CD8-positive, alpha-beta memory T cell (primary cell): ENCODE measurements around the gene FANCD2OS. TPM values are rescaled to one million over a fixed set of nuclear protein-coding genes. Genes with fewer than 3 reads are reported as not detected.

Source experiments
- CTCF ChIA-PET: fragments of 350-600 bp; sonication (Branson Sonifier 250); formaldehyde crosslinking; loops from one replicate; lab custom pipeline; 2021; ENCODE audit warnings: antibody characterized with exemption; lab: Charles Lee
- POLR2A ChIA-PET: fragments of 350-600 bp; sonication (Branson Sonifier 250); formaldehyde crosslinking; loops from one replicate; lab custom pipeline; 2021; ENCODE audit warnings: antibody characterized with exemption; lab: Charles Lee
- DNase-seq, 5 donors: peaks; one replicate each; pipeline versions ENCODE4 v3.0.0 to v3.0.0-alpha.2; 2020 to 2022; ENCODE audit warnings: mixed read lengths in 1 of 5
- H3K27ac ChIP-seq: one replicate; pipeline ENCODE4 v1.7.0; 2013; ENCODE audit warnings: low read depth, mild to moderate bottlenecking, low read length, moderate library complexity
- H3K27me3 ChIP-seq: 2 replicates; pipeline ENCODE4 v1.7.0; 2013; ENCODE audit warnings: low read length, mild to moderate bottlenecking; ENCODE audit not compliant: insufficient read depth, poor library complexity, severe bottlenecking
- H3K36me3 ChIP-seq: 2 replicates; pipeline ENCODE4 v1.7.0; 2013; ENCODE audit warnings: mild to moderate bottlenecking, low read length, moderate library complexity; ENCODE audit not compliant: insufficient read depth
- H3K4me1 ChIP-seq: 2 replicates; pipeline ENCODE4 v1.7.0; 2013; ENCODE audit warnings: mild to moderate bottlenecking, low read length, moderate library complexity; ENCODE audit not compliant: insufficient read depth
- H3K4me3 ChIP-seq: 2 replicates; pipeline ENCODE4 v1.7.0; 2013; ENCODE audit warnings: mild to moderate bottlenecking, low read length
- H3K9me3 ChIP-seq: 2 replicates; pipeline ENCODE4 v1.7.0; 2013; ENCODE audit warnings: mild to moderate bottlenecking, low read length
- H3K27ac Mint-ChIP-seq, 8 donors: one replicate each; pipeline ENCODE4 v1.8.0; 2020 to 2021; ENCODE audit warnings: mixed read lengths in 8 of 8, mild to moderate bottlenecking in 6 of 8, inconsistent platforms in 3 of 8, moderate library complexity in 3 of 8
- H3K27me3 Mint-ChIP-seq, 2 donors: one replicate each; pipeline ENCODE4 v1.8.0; 2020 to 2021; ENCODE audit warnings: mixed read lengths in 2 of 2, mild to moderate bottlenecking in 1 of 2, moderate library complexity in 1 of 2
- H3K36me3 Mint-ChIP-seq, 3 donors: one replicate each; pipeline ENCODE4 v1.8.0; 2020 to 2021; ENCODE audit warnings: mixed read lengths in 3 of 3, inconsistent platforms in 1 of 3, mild to moderate bottlenecking in 1 of 3
- H3K4me1 Mint-ChIP-seq, 3 donors: one replicate each; pipeline ENCODE4 v1.8.0; 2020 to 2021; ENCODE audit warnings: mixed read lengths in 3 of 3, inconsistent platforms in 1 of 3, mild to moderate bottlenecking in 1 of 3
- H3K4me3 Mint-ChIP-seq, 7 donors: one replicate each; pipeline ENCODE4 v1.8.0; 2020 to 2021; ENCODE audit warnings: mixed read lengths in 7 of 7, mild to moderate bottlenecking in 6 of 7, moderate library complexity in 4 of 7, inconsistent platforms in 2 of 7
- H3K9me3 Mint-ChIP-seq, 5 donors: one replicate each; pipeline ENCODE4 v1.8.0; 2020 to 2022; ENCODE audit warnings: mixed read lengths in 5 of 5, mild to moderate bottlenecking in 3 of 5, moderate library complexity in 2 of 5, inconsistent platforms in 1 of 5
- polyA plus RNA-seq: library from polyadenylated mRNA; unstranded; fragments of 300-500 nt; fragmentation: Illumina TruSeq; gene quantifications from one replicate; pipeline ENCODE4 v1.2.3, GENCODE V29; 2021
- total RNA-seq, 2 experiments: library from RNA; stranded (reverse); gene quantifications; one replicate each; pipeline ENCODE4 v1.2.3, GENCODE V29; 2021

FANCD2OS gene
- total RNA-seq, result not detected
- not detected for polyA plus RNA-seq

- Histone ChIP-seq H3K27me3 (no peaks in the 10 kb centered on the region), H3K27ac (no peak within 1 kb of the TSS), H3K4me1 (no peaks in the 10 kb centered on the region), H3K9me3 (no peaks in the 10 kb centered on the region), H3K36me3 (no peaks in the 10 kb centered on the region), H3K4me3 (no peak within 1 kb of the TSS)
- H3K9me3 Mint-ChIP-seq, result no peaks in the 10 kb centered on the region
- no peaks in the 10 kb centered on the region for H3K4me1 Mint-ChIP-seq
- no peak within 1 kb of the TSS for H3K4me3 Mint-ChIP-seq
- ChIA-PET POLR2A (no interaction called here), CTCF (no interaction called here)
- peak within 1 kb of the TSS in 2 of 8 donors; percentile 81 to 84 for H3K27ac Mint-ChIP-seq
- peaks cover 0 to 3% (median 0%) of the 10 kb centered on the region in 3 donors for H3K36me3 Mint-ChIP-seq
- peaks cover 0 to 3% of the 10 kb centered on the region in 2 donors for H3K27me3 Mint-ChIP-seq
- no peak for DNase-seq
Measured at GRCh38 chr3:10108091-10108490, at the start of gene FANCD2OS. TSS of gene FANCD2OS (minus strand) at chr3:10108255. CDS start at chr3:10104774, 3,481 bp downstream.

DNA sequence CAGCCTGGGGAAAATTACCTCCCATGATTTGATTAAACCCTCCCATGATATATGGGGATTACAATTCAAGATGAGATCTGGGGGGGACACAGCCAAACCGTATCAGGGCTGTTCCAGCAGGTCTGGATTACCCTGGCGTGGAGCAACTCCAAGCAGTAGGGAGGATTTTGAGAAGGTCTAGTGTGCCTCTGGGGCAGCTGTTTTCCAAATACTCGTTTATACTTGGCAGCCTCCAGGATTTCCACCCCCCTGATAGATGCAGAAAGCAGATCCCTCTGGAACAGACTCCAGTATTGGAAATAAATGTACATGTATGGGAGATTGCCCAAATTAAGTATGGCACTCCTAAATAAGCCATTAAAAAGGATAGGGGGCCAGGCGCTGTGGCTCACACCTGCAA lies 49.0 kb upstream of the FANCD2OS start:
- no peak overlapping the region for H3K4me3 Mint-ChIP-seq
- no peaks in the 10 kb centered on the region for H3K9me3 Mint-ChIP-seq
- H3K4me1 ChIP-seq, result no peaks in the 10 kb centered on the region
- no peaks in the 10 kb centered on the region for H3K27me3 ChIP-seq
- H3K36me3 ChIP-seq, result no peaks in the 10 kb centered on the region
- ChIA-PET POLR2A (no interaction called here), CTCF (no interaction called here)
- no peak overlapping the region for H3K27ac Mint-ChIP-seq
- H3K27ac ChIP-seq, result no peak overlapping the region
- no peaks in the 10 kb centered on the region for H3K4me1 Mint-ChIP-seq
- H3K4me3 ChIP-seq, result no peak overlapping the region
- H3K36me3 Mint-ChIP-seq, result peaks cover 0 to 21% (median 0%) of the 10 kb centered on the region in 3 donors
- no peaks in the 10 kb centered on the region for H3K9me3 ChIP-seq
- no peaks in the 10 kb centered on the region for H3K27me3 Mint-ChIP-seq
- DNase-seq, result no peak

DNA sequence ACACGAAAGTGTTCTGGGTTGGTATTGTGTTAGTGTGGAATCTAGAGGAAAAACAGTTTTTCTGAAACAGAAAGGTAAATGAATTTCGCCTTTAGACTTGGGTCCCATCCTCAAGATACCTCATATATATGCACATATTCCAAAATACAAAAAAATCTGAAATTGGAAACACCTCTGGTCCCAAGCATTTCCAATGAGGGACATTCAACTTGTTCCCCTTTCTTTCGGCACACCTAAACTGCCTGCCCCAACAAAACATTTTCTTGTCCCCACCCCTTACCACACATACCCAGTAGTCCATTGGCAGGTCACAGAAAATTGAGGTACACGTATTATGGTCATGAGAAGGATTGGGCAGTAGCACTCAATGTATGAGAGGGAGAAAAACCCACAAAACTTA lies 47.6 kb upstream of the FANCD2OS start:
- Mint-ChIP-seq H3K9me3 (no peaks in the 10 kb centered on the region), H3K27ac (peak overlapping the region in 2 of 8 donors; percentile 22 to 61), H3K4me3 (no peak overlapping the region), H3K36me3 (peaks cover 0 to 34% (median 2%) of the 10 kb centered on the region in 3 donors), H3K4me1 (peaks cover 0 to 2% (median 0%) of the 10 kb centered on the region in 3 donors), H3K27me3 (peaks cover 0 to 2% of the 10 kb centered on the region in 2 donors)
- H3K4me1 ChIP-seq, result no peaks in the 10 kb centered on the region
- DNase-seq, result no peak
- H3K27ac ChIP-seq, result no peak overlapping the region
- no peaks in the 10 kb centered on the region for H3K27me3 ChIP-seq
- H3K4me3 ChIP-seq, result no peak overlapping the region
- POLR2A ChIA-PET, result interaction anchor here (0.5 kb wide), 1 partner anchor 13 kb away, joined by 4 read pairs; no protein-coding TSS in a partner anchor
- peaks cover 11% of the 10 kb centered on the region for H3K36me3 ChIP-seq
- CTCF ChIA-PET, result no interaction called here
- no peaks in the 10 kb centered on the region for H3K9me3 ChIP-seq

DNA sequence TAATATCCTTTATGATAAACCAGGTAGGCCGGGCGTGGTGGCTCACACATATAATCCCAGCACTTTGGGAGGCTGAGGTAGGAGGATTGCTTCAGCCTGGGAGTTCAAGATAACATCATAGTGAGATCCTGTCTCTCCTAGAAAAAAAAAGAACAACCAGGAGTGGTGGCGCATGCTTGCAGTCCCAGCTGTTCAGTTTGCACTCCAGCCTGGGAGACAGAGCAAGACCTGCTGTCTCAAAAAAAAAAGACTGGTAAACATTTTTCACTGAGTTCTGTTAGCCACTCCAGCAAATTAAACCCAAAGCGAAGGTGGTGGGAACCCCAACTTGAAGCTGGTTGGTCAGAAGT lies 47.0 kb upstream of the FANCD2OS start:
- H3K36me3 Mint-ChIP-seq, result peaks cover 0 to 40% (median 7%) of the 10 kb centered on the region in 3 donors
- H3K9me3 Mint-ChIP-seq, result no peaks in the 10 kb centered on the region
- Histone ChIP-seq H3K9me3 (no peaks in the 10 kb centered on the region), H3K4me1 (no peaks in the 10 kb centered on the region), H3K27me3 (no peaks in the 10 kb centered on the region), H3K36me3 (peaks cover 17% of the 10 kb centered on the region), H3K27ac (no peak overlapping the region), H3K4me3 (no peak overlapping the region)
- DNase-seq, result no peak
- H3K4me1 Mint-ChIP-seq, result peaks cover 0 to 5% (median 2%) of the 10 kb centered on the region in 3 donors
- H3K27me3 Mint-ChIP-seq, result peaks cover 0 to 2% of the 10 kb centered on the region in 2 donors
- POLR2A ChIA-PET, result interaction anchor here (0.5 kb wide), 1 partner anchor 13 kb away, joined by 4 read pairs; no protein-coding TSS in a partner anchor
- H3K27ac Mint-ChIP-seq, result peak overlapping the region in 2 of 8 donors; percentile 58 to 74
- CTCF ChIA-PET, result no interaction called here
- H3K4me3 Mint-ChIP-seq, result no peak overlapping the region

- peaks cover 0 to 2% of the 10 kb centered on the region in 2 donors for H3K27me3 Mint-ChIP-seq
- no peak overlapping the region for H3K27ac ChIP-seq
- H3K4me1 ChIP-seq, result no peaks in the 10 kb centered on the region
- DNase-seq, result no peak
- H3K4me3 Mint-ChIP-seq, result peak overlapping the region in 1 of 7 donors; percentile 37
- ChIA-PET POLR2A (no interaction called here), CTCF (interaction anchor here (1.1 to 1.3 kb wide), 2 partner anchors 9 to 49 kb away, joined by 3 read pairs; no protein-coding TSS in a partner anchor)
- H3K27ac Mint-ChIP-seq, result peak overlapping the region in 2 of 8 donors; percentile 58 to 74
- H3K9me3 Mint-ChIP-seq, result no peaks in the 10 kb centered on the region
- H3K9me3 ChIP-seq, result no peaks in the 10 kb centered on the region
- peaks cover 22% of the 10 kb centered on the region for H3K36me3 ChIP-seq
- peaks cover 0 to 45% (median 11%) of the 10 kb centered on the region in 3 donors for H3K36me3 Mint-ChIP-seq
- no peaks in the 10 kb centered on the region for H3K27me3 ChIP-seq
- no peak overlapping the region for H3K4me3 ChIP-seq
- H3K4me1 Mint-ChIP-seq, result peaks cover 3 to 10% (median 4%) of the 10 kb centered on the region in 3 donors
Measured at GRCh38 chr3:10154335-10155122, 46.5 kb upstream of the FANCD2OS start.

- CTCF ChIA-PET, result interaction anchor here (2.1 kb wide), 1 partner anchor 14 kb away, joined by 6 read pairs; the partner anchor contains the start of gene IRAK2
- no peak for DNase-seq
- H3K36me3 ChIP-seq, result peaks cover 26% of the 10 kb centered on the region
Measured at GRCh38 chr3:10150987-10151386, 42.9 kb upstream of the FANCD2OS start.

GRCh38 chr3:10149226-10149625 lies 41.2 kb upstream of the FANCD2OS start:
- Histone ChIP-seq H3K4me1 (peaks cover 9% of the 10 kb centered on the region), H3K9me3 (no peaks in the 10 kb centered on the region), H3K36me3 (peaks cover 26% of the 10 kb centered on the region), H3K27ac (no peak overlapping the region), H3K27me3 (no peaks in the 10 kb centered on the region), H3K4me3 (no peak overlapping the region)
- CTCF ChIA-PET, result no interaction called here
- POLR2A ChIA-PET, result no interaction called here
- H3K27me3 Mint-ChIP-seq, result peaks cover 0 to 2% of the 10 kb centered on the region in 2 donors
- peaks cover 0 to 62% (median 11%) of the 10 kb centered on the region in 3 donors for H3K36me3 Mint-ChIP-seq
- DNase-seq, result no peak
- peak overlapping the region in 1 of 7 donors; percentile 20 for H3K4me3 Mint-ChIP-seq
- H3K4me1 Mint-ChIP-seq, result peaks cover 19 to 35% (median 32%) of the 10 kb centered on the region in 3 donors
- no peak overlapping the region for H3K27ac Mint-ChIP-seq
- no peaks in the 10 kb centered on the region for H3K9me3 Mint-ChIP-seq

More at GRCh38 chr3:10150987-10151386, 42.9 kb upstream of the FANCD2OS start:
- no peaks in the 10 kb centered on the region for H3K27me3 ChIP-seq
- peaks cover 0 to 2% of the 10 kb centered on the region in 2 donors for H3K27me3 Mint-ChIP-seq
- H3K9me3 ChIP-seq, result no peaks in the 10 kb centered on the region
- H3K27ac ChIP-seq, result no peak overlapping the region
- H3K27ac Mint-ChIP-seq, result peak overlapping the region in 1 of 8 donors; percentile 58
- POLR2A ChIA-PET, result no interaction called here
- H3K36me3 Mint-ChIP-seq, result peaks cover 0 to 67% (median 11%) of the 10 kb centered on the region in 3 donors
- no peak overlapping the region for H3K4me3 Mint-ChIP-seq
- H3K4me1 Mint-ChIP-seq, result peaks cover 11 to 22% (median 18%) of the 10 kb centered on the region in 3 donors
- H3K4me1 ChIP-seq, result peaks cover under 1% of the 10 kb centered on the region
- no peak overlapping the region for H3K4me3 ChIP-seq
- no peaks in the 10 kb centered on the region for H3K9me3 Mint-ChIP-seq

- H3K36me3 ChIP-seq, result peaks cover 21% of the 10 kb centered on the region
- DNase-seq, result no peak
- no peak overlapping the region for H3K4me3 ChIP-seq
- Mint-ChIP-seq H3K27me3 (no peaks in the 10 kb centered on the region), H3K4me3 (peak overlapping the region; percentile 23 to 79 (median 72)), H3K36me3 (peaks cover 0 to 55% (median 10%) of the 10 kb centered on the region in 3 donors), H3K27ac (peak overlapping the region in 7 of 8 donors; percentile 25 to 94 (median 72)), H3K9me3 (no peaks in the 10 kb centered on the region), H3K4me1 (peaks cover 38 to 56% (median 51%) of the 10 kb centered on the region in 3 donors)
- H3K27me3 ChIP-seq, result no peaks in the 10 kb centered on the region
- CTCF ChIA-PET, result interaction anchor here (0.7 kb wide), 1 partner anchor 17 kb away, joined by 3 read pairs; no protein-coding TSS in a partner anchor
- no peak overlapping the region for H3K27ac ChIP-seq
- POLR2A ChIA-PET, result interaction anchor here (0.6 kb wide), 1 partner anchor 75 kb away, joined by 3 read pairs; no protein-coding TSS in a partner anchor
- H3K9me3 ChIP-seq, result no peaks in the 10 kb centered on the region
- H3K4me1 ChIP-seq, result peaks cover 30% of the 10 kb centered on the region
Measured at GRCh38 chr3:10145685-10146084, 37.6 kb upstream of the FANCD2OS start.
